OCI-M2 (cell line): Measurements from ENCODE around the gene ISG20L2.
"Not testable (repeated sequence)": the region's sequence is repeated elsewhere in the genome, so short reads cannot be mapped to it uniquely, and the experiment has no call there.

Experiments used
- DNase-seq: peaks from one replicate; lab custom pipeline; 2025; ENCODE audit not compliant: unreplicated experiment; lab: John Stamatoyannopoulos, UW

The ISG20L2 gene, protein sequence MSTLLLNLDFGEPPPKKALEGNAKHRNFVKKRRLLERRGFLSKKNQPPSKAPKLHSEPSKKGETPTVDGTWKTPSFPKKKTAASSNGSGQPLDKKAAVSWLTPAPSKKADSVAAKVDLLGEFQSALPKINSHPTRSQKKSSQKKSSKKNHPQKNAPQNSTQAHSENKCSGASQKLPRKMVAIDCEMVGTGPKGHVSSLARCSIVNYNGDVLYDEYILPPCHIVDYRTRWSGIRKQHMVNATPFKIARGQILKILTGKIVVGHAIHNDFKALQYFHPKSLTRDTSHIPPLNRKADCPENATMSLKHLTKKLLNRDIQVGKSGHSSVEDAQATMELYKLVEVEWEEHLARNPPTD

DNA sequence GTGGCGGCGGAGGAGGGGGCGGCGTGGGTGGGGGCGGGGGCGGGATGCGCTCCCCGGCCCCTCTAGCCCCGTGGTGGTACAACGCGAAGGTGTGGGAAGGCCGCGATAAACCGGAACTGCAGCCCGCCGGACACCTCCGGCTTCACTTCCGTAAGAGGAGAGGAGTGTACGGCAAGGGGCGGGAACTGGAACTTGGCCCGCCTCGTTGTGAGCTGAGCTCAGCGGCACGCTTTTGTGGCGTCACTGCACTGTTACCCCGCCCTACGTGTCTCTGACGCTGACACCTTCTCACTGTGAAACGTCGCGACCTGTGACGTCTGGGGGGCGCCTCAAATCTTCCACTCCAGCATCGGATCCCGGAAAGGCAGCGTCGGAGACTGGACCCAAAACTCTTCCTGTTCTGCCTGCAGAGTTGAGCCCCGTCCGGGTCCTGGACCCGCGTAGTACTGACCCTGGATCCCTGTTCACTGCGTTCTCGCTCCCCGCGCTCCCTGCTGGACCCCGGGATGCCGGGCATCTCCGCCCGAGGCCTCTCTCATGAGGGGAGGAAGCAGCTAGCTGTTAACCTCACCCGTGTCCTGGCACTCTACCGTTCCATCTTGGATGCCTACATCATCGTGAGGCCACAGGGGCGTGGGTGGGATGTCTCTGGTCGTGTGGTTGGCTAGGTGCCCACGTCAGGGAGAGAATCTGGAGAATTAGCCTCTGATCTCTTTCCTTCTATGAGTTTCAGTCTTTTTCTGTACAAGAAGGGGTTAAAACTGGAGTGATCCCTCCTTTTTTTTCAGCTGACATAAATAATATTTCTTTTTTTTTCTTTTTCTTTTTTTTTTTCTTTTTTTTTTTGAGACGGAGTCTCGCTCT lies at the start of gene ISG20L2:
ISG20L2 (minus strand) TSS at position 168 of the 864 bp plus-strand sequence. CDS start 1,114 bp downstream, outside the sequence.
- peak; percentile 71 for DNase-seq

DNA sequence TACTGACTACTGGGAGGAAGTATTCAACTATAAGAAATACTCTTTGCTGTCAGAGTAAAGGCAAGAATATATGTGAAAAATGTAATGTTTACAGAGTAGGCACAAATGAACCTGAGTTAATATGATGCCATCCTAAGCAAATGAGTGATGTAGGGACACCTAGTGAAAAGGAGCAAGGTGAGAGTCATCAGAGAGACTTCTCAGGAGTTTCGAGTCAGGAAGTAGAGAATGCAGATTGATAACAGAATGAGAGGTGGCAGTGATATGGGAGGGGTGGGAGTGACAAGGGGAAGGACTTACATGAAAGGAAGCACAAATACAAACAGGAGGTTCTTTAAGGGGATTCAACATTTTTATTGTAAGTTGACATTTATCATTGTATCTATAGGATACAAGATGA lies 49.0 kb upstream of the ISG20L2 start:
- no peak for DNase-seq

DNA sequence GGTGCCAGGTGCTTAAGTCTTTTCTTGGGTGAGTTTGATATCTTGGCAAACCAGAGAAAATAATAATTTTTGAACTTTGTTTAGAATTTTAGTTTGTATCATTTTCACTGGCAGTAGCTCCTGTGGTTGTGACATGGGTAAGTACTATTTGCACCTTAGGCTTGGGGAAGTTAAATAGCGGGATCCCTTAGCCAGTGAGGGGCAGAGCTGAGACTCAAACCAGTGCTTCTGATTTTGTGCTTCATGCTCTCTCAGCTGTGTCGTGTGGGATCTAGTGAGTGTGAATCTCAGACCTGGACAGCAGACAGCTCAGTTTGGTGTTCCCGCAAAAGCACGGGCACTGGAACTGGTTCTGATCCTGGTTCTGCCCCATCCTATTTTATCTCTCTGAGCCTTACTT lies 48.4 kb upstream of the ISG20L2 start:
- DNase-seq: no peak

DNA sequence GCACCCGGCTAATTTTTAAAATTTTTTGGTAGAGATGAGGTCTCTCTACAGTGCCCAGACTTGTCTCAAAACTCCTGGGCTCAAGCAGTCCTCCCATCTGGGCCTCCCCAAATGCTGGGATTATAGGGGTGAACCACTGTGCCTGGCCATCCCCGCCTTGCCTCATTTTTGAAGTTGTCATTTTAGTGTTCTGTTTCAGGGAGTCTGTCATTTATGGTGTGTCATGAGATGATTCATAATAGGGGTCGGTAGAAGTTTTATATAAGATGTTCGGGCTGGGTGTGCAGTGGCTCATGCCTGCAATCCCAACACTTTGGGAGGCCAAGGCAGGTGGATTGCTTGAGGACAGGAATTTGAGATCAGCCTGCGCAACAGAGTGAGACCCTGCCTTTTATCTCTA lies 47.2 kb upstream of the ISG20L2 start:
- no peak for DNase-seq

DNA sequence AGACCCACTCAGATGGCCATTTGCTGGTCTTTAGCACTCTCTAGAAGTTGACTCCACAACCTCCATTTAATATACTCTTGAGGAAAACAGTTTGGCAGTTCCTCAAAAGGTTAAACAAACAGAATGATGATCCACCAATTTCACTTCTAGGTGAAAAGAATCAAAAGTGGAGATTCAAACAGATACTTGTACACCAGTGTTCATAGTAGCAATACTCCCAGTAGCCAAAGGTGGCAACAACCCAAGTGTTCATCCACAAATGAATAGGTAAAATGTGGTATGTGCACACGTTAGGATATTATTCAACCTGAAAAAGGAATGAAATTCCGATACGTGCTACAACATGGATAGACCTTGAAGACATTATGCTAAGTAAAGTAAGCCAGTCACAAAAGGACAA lies 45.0 kb upstream of the ISG20L2 start:
- no peak for DNase-seq

DNA sequence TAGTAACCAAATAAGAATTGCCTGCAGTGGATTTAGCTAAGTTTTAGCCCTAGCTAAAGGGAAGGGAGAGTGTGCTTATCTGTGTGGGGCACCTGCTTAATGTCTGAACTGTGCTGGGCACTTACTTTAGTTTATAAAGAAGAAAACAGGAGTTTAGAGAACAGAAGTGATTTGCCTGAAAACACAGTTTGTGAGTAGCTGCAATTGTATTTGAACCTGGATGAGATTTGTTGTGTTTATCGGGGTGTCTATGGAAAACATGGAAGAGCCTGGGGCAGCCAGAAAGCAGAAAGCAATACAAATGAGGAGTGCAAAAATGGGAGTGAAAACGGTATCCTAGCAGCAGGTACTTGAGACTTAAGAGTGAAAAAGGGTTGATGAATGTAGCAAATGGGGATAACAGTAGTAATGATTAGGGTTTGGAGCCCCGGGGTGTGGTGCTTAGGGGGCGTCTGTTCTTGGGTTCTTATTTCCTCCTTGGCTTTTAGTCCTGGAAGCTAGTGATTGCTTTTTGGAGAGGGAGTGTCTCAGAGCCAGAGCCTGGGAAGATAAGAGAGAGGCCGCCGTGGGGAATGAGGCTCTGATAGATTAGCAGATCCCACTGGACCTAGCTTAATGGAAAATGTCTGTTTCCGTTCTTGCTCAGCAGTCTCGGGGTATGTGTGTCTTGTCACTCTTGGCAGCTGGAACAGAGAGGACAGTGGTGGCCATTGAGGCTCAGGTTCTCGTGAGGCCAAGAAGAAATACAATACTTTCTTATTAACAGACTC lies 44.3 kb upstream of the ISG20L2 start:
- no peak for DNase-seq

DNA sequence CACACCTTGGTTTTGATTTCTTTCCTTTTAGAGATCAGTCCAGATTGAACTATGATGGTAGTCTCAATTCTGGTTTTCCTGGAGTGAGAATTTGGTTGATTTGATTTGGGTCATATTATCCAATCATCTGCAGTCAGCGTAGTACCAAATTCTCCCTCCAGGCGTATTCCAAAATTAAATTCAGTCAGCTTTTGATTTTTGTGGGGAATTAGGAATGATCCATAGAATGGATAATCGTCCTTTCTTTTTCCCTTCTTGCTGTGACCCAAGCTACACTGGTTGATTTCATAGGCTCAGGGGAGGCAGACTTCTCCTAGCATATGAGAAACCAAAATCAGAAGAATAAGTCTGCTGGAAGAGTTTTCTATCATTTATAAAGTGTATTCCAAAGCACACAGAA lies 43.7 kb upstream of the ISG20L2 start:
- DNase-seq: no peak

DNA sequence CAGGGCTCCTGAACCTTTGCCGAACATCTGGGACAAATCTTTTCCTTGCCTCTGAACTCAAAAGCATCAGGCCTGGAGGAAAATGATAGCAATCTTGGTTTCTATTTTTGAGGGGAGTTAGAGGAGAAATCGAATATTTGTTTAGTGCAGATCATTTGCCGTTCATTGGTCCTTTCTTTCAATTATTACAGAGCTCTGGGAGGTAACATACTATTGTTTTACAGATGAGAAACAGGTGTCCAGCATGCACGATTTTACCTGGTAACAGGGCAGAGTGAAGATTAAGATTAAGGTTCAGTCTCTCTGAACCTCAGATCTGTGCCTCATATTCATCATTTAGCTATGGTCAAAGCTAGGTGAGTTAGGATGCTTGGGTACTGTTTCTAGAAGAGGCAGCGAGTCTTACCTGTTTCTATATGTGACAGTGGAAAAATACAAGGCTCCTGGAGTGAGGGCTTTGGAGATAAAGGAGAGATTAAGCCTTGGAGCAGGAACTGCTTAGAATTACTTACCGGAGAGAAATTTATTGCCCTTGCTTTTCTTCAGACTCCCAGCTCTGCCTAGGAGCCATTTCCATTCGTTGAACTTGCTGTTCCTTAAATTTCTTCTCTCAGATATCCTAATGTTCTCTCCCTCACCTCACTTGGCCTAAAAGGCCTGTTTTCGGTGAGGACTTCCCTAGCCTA lies 40.2 kb upstream of the ISG20L2 start:
- DNase-seq: no peak

DNA sequence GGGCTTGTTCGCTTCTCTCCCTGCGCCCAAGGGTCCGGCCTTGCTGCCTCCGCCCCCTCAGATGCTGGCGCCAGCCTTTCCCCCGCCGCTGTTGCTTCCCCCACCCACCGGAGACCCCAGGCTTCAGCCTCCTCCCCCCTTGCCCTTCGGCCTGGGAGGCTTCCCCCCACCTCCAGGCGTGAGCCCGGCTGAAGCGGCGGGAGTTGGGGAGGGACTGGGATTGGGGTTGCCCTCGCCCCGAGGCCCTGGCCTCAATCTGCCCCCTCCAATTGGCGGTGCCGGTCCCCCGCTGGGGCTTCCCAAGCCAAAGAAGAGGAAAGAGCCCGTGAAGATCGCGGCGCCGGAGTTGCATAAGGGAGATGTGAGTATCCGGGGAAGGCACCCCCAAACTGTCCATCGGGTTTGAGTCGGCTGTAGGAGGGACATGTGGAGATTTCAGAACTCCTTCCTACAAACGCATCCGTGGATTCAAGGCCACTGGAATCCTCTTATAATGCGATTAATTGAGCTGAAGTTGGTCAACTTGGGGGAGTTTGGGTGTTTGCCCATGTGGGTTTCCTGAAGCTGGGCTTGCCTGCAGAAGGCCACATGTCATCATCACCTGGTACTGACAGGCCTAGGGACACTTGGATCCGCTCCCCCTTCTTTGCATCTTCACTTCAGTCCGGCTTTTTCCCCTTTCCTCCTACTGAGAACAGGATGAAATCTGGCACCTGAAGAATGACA lies 39.5 kb upstream of the ISG20L2 start:
- DNase-seq: no peak

DNA sequence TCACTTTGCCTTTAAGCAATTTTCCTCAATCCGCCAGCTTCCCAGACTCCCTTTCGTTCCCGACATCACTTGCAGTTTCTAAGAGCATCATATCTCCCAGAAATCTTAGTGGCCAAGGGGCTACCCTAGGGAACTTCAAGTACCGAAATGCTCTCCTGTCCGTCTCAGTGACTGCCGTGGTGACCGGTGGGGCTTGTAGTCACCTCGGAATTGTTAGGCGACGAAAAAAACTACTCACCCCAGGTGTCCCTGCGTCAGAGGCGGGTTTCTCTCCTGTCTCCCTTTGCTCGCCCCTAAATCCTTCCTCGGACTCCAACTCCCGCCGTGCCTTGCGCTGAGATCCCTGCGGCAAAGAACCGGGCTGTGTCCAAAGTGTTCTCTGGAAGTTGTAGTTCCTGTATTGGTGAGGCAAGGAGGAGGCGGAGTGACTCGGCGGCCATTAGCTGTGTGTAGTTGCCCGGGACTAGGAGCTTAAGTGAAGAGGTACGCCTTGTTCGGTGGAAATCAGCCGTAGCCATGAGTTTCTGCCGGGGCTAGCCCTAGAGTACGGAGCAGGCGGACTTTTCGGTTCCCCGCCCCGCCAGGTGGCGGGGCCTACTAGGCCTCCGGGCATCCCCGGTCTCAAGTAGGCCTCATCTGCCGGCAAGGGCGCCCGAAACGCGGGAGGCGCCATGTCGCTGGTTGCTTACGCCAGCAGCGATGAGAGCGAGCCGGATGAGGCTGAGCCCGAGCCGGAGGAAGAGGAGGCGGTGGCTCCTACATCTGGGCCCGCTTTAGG lies 38.7 kb upstream of the ISG20L2 start, which contains the start of gene PRCC:
PRCC (plus strand) TSS at position 435 of the 778 bp plus-strand sequence; CDS start at position 672, 237 bp downstream.
- peak; percentile 82 for DNase-seq

DNA sequence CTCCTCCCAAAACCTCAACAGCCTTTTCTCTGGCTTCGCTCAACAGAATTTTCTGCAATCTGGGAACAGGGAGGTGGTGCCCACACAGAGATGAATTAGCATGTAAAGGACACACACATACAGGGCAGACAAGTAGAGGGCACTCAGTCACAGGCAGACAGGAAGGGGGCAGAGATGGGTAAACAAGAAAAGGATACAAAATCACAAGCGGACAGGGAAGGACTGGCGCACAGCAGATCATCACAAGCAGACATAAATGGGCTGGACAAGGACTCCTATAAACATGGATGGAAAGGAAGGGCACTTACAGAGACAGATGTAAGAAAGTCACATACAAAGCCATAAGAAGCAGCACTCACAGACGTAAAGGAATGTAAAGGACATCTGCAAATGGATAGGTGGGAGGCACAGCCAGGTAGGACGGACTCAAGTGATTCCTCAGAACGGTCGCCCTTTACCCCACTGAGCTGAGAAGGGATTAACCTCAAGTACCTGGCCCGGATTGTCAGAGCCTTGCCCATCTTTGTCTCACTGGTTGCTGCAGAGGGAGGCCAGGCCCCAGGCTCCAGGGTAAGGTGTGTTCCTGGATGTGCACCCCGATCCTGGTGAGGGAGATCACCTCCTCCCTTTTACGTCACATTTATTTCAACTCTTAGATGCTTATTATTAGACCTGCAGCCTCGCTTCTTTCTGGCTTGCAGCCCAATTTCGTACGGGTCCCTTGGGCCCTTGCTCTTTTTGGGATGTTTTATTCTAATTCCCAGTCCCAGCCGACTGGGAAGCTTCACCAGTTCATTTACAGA lies 37.9 kb upstream of the ISG20L2 start:
- no peak for DNase-seq

DNA sequence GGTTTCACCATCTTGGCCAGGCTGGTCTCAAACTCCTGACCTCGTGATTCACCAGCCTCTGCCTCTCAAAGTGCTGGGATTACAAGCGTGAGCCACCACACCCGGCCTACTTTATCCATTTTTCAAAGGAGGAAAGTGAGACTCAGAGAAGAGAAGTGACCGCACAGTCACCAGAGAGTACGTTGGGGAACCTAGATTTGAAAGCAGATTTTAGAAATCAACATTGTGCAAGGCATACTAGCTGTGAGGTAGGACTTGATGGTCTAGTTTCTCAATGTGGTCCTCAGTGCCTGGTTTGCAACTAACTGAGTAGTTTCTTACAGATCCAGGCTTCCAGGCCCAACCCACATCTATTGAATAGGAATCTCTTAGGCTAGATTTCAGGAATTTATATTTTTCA lies 37.1 kb upstream of the ISG20L2 start:
- no peak for DNase-seq

DNA sequence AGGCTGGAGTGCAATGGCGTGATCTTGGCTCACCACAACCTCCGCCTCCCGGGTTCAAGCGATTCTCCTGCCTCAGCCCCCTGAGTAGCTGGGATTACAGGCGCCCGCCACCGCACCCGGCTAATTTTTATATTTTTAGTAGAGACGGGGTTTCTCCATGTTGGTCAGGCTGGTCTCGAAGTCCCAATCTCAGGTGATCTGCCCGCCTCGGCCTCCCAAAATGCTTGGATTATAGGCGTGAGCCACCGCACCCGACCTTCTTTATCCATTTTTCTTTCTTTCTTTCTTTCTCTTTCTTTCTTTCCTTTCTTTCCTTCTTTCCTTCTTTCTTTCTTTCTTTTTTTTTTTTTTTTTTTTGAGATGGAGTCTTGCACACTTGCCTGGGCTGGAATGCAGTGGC lies 36.6 kb upstream of the ISG20L2 start:
- not testable (repeated sequence) for DNase-seq

DNA sequence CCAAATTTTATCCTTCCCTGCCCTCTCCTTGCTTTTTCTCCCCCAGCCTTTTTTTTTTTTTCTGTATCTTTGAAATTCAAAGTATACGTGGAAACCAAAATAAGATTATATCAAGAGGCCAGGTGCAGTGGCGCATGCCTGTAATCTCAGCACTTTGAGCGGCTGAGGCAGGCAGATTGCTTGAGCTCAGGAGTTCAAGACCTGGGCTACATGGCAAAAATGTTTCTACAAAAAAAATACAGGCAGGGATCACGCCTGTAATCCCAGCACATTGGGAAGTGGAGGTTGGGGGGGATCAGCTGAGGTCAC lies 32.2 kb upstream of the ISG20L2 start:
- no peak for DNase-seq

DNA sequence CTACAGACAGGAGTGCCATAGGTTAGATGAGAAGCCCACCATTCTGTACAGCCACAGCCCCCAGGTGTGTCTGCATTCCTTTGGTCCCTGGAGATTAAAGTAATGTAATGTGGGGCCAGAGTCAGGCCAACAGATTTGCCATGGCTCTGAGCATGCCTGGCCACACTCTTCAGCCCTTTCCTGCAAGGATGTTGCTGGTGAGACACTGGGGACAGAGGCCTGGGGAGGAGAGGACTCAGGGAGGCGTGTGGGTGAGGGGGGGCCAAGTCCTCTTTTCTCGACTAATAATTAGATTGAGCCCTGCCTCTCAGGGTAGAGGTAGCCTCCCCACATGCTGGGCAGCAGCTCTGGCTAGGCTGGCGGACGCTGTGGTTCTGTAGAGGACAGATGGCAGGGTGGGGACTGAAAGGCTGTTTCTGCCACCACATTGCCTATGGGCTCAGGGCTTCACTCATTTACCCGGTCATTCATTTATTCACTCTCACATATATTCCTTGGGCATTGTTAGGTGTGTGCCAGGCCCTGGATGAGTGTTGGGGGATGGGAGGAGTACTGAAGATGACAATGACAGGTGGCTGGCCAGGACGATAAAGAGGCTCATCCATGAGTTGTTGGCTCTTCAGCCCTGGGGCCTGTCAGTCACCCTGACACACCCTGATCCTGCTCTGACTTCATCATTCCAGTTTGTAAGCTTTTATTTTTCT lies 31.7 kb upstream of the ISG20L2 start:
- DNase-seq: no peak

DNA sequence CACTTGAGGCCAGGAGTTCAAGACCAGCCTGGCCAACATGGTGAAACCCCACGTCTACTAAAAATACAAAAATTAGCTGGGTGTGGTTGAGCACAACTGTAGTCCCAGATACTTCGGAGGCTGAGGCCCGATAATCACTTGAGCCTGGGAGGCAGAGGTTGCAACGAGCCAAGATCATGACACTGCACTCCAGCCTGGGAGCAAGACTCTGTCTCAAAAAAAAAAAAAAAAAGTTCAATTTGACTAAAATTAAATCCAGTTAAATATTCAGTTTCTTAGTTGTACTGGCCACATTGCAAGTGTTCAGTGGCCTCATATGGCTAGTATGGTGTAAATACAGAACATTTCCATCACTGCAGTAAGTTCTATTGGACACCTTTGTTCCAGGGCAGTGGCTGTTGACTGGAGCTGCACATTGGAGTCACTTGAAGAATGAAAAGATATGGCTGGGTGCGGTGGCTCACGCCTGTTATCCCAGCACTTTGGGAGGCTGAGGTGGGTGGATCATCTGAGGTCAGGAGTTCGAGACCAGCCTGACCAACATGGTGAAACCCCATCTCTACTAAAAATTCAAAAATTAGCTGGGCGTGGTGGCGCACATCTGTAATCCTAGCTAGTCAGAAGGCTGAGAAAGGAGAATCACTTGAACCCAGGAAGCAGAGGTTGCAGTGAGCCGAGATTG lies 29.1 kb upstream of the ISG20L2 start:
- not testable (repeated sequence) for DNase-seq

DNA sequence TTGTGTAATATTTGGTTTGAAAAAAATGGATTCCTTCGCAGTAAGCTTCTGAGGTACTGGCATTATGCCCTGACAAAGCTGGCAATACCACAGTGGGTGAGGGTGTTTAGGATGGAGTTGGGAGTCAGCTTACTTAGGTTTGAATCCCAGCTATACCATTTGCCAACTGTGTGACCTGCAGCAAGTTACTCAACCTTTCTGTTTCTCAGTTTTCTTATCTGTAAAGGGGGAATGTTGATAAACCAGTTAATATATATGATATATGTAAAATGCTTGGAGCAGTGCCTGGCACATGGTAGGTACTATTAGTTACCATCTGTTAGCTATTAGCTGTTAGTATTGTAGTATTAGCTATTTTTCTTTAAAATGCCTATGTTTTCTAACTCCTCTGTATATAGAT lies 27.8 kb upstream of the ISG20L2 start:
- no peak for DNase-seq
